22Rv1 (cell line): Measurements from ENCODE around the gene CCDC150.

ENCODE experiments used
- ZFX ChIP-seq: fragments of 450-650 bp; IDR thresholded peaks from 2 replicates; pipeline ENCODE4 v1.6.1; 2017; ENCODE audit warnings: antibody characterized with exemption, borderline replicate concordance
- TF ChIP-seq, protein P1 (sequence below): fragments of 450-650 bp; IDR thresholded peaks from 2 replicates; pipeline ENCODE4 v1.5.1; 2017; ENCODE audit warnings: mild to moderate bottlenecking

DNA sequence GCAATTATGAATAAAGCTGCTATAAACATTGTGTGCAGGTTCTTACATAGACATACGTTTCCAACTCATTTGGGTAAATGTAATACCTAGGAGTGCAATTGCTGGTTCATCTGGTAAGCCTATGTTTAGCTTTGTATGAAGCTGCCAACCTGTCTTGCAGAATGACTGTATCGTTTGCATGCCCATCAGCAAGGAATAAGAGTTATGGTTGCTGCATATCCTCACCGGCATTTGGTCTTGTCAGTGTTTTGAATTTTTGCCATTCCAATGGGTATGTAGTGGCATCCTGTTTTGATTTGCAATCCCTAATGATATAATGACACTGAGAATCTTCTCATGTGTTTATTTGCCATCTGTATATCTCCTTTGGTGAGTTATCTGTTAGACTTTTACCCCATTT, 20.7 kb downstream of the CCDC150 start:
- TF ChIP-seq, protein P1, sequence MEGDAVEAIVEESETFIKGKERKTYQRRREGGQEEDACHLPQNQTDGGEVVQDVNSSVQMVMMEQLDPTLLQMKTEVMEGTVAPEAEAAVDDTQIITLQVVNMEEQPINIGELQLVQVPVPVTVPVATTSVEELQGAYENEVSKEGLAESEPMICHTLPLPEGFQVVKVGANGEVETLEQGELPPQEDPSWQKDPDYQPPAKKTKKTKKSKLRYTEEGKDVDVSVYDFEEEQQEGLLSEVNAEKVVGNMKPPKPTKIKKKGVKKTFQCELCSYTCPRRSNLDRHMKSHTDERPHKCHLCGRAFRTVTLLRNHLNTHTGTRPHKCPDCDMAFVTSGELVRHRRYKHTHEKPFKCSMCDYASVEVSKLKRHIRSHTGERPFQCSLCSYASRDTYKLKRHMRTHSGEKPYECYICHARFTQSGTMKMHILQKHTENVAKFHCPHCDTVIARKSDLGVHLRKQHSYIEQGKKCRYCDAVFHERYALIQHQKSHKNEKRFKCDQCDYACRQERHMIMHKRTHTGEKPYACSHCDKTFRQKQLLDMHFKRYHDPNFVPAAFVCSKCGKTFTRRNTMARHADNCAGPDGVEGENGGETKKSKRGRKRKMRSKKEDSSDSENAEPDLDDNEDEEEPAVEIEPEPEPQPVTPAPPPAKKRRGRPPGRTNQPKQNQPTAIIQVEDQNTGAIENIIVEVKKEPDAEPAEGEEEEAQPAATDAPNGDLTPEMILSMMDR, result no peak
- TF ChIP-seq ZFX, result no peak
